Measurements from ENCODE around the gene GOLGA8O.
"Not testable (repeated sequence)": the region's sequence is repeated elsewhere in the genome, so short reads cannot be mapped to it uniquely, and the experiment has no call there.

The GOLGA8O gene

DNA sequence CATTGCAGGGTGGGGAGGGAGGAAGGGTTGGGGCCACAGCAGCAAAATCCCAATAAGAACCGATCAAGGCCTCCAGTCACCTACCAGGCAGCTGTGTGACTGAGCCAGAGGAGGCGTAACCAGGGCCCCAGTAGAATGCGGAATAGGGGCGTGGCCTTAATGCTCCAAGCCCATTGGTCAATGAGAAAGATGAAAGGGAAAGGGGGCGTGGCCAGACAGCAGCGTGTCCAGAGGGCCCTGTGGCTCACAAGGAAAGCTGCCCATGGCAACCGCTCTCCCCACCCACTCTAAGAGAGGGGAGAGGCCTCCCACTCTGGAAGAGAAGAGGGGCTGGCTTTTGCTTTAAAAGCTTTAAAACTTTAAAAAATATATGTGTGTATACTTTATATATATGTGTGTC lies at the start of gene GOLGA8O:
Gene GOLGA8O (minus strand): TSS at position 101 of the 400 bp plus-strand sequence. CDS start 98 bp downstream, at position 3.
- DNase-seq, result not testable (repeated sequence)

GRCh38 chr15:32504152-32504811 lies 48.8 kb upstream of the GOLGA8O start:
- not testable (repeated sequence) for DNase-seq

GRCh38 chr15:32502946-32503345 lies 47.5 kb upstream of the GOLGA8O start:
- DNase-seq, result not testable (repeated sequence)

DNA sequence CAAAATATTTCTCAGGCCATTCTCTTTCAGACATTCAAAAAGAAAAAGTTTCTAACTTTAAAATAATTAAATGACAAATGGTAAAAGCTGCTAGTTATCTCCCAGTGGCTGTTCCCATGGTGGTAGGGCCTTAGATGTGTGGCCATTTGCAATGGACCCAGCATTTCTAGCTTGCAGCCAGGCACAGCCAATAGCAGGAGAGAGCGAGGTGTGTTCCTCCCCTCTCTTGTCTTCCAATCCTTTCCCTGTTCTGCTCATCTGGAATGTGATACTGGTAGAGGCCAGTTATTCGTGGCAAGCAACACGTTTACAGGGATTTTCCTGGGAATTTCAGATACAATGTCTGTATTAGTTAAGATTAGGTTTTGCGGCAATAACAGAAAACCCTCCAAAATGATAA lies 37.3 kb upstream of the GOLGA8O start:
- DNase-seq, result not testable (repeated sequence)

DNA sequence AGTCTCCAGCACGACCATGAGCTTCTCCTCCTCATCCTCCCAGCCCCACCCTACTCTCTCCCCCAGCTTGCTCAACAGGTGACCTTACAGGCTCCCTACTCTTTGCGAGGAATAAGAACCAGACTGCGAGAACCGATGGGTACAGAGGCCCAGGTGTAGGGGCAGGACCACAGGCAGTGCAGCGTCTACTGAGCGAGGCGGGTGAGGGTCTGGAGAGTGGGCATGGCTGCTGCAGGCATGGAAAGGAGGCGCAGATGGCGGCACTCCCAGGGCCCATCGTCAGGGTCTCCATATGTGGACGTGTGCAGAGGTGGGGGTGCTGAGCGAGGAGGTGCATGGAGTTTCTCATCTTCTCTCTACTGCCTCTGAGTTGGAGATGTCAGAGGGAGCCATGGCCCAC lies 31.0 kb upstream of the GOLGA8O start:
- not testable (repeated sequence) for DNase-seq

GRCh38 chr15:32483377-32483776 lies 27.9 kb upstream of the GOLGA8O start:
- DNase-seq, result not testable (repeated sequence)

DNA sequence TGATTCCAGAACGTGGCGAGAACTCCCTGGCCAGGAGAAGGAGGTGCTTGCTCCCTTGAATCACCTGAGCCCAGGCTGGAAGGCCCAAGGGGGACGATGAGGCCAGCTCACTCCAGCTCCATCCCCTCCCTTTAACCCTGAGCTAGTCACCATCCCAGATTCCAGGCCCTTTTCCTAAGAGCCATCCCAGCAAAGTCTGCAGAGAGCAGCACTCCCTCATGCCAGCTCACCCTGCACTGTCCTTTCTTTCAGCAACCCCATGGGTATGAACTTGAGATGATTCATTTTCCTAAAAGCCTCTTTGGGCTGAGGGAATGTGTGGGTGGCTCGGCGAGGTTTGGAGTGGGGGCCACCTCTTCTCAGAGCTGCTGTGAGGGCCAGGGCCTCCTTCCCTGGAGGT lies 26.2 kb upstream of the GOLGA8O start:
- not testable (repeated sequence) for DNase-seq

DNA sequence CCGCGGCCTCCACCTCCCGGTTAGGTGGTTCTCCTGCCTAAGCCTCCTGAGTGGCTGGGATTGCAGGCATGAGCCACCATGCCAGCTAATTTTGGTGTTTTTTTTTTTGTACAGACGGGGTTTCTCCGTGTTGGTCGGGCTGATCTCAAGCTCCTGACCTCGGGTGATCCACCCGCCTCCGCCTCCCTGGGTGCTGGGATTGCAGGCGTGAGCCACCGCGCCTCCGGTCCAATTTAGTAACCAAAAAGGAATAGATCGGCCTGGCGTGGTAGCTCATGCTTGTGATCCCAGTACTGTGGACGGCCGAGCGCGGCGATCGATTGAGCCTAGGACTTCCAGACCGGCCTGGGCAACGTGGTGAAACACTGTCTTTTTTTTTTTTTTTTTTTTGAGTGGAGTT lies 12.6 kb upstream of the GOLGA8O start:
- DNase-seq, result not testable (repeated sequence)

- DNase-seq, result not testable (repeated sequence)
Measured at GRCh38 chr15:32440445-32440977, 14.9 kb downstream of the GOLGA8O start.

DNA sequence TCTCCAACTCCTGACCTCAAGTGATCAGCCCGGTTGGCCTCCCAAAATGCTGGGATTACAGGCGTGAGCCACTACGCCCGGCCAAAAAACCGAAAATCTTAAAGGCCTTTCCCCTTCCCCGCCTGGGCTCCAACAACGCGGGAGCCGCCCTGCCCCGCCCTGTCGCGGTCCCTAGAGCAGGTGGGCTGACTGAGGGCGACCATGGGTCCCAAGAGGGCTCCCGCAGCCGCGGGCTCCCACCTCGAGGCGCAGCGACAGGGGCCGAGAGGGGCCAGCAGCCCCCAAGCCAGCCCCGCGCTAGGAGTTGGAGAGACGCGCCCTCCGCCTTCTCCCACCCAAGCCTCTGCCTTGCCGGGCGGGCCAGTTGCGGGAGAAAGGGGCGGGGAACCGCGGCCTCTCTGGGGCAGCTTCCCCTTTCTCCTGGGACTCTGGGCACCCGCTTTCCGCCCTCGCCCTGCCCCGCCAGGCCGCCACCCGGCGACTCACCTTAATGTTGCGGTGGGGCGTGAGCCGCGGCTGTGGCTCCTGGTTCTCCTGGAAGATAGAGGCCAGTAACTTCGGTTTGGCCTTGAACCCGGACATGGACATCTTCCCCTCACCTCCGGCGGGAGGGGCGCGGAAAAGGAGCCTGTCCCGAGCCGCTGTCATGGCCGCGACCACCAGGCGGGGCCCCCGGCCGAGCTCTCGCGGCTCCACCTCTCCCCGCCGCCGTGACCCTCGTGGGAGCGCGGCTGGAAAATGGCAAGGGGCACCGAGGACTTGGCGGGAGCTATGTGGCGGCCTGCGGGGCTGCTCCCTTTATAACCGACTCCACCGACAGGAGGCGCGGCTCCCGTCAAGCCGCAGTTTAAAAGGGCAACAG lies 21.1 kb downstream of the GOLGA8O start:
- not testable (repeated sequence) for DNase-seq

GRCh38 chr15:32427635-32428034 lies 27.8 kb downstream of the GOLGA8O start:
- not testable (repeated sequence) for DNase-seq

- DNase-seq, result not testable (repeated sequence)
Measured at GRCh38 chr15:32426511-32426910, 28.9 kb downstream of the GOLGA8O start.

- DNase-seq, result not testable (repeated sequence)
Measured at GRCh38 chr15:32407903-32408302, 47.5 kb downstream of the GOLGA8O start.

GRCh38 chr15:32403192-32403591 lies 52.2 kb downstream of the GOLGA8O start, which contains the start of gene GOLGA8K:
Gene GOLGA8K (minus strand): TSS chr15:32403292. CDS start chr15:32403194, 98 bp downstream.
- not testable (repeated sequence) for DNase-seq

DNA sequence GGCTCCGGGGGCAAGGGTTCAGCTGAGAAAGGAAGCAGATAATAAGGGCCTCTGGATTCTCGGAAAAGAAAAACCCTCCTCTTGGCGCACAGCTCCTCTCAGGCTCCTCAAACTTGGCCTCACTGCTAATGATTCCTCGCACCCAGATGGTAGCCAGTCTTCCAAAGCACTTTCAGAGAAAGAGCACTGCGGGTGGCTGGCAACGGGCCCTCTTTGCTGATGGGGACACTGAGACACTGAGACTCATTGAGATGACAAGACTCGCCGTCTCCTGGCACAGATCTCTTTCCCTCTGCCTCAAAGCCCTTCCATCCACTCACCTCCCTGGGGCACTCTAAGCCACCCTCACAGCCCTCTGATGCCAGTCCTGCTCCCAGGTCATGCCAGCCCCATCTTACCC lies 58.9 kb downstream of the GOLGA8O start:
- not testable (repeated sequence) for DNase-seq

Measured in amniotic stem cell (primary cell).